Islet of Langerhans (tissue), 1 donor: ENCODE measurements around the gene KCNG1.

Experiments
- FAIRE-seq: peaks from one replicate; lab custom pipeline; 2011; peaks lifted over from hg19 to GRCh38; lab: Jason Lieb, UNC

The KCNG1 gene

DNA sequence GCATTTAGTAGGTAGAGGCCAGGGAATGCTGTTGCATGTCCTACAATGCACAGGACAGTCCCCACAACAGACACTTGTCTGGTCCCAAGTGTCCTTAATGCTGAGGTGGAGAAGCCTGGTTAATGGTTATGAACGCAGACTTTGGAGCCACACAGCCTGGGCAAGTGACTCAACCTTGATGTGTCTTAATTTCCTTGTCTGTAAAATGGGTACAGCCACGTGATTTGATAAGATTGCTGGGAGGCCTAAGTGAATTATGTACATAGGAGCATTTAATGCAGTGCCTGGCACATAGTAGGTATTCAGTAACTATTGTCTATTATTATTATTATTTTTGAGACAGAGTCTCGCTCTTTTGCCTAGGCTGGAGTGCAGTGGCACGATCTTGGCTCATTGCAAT lies 11.4 kb downstream of the KCNG1 start:
- no peak for FAIRE-seq

DNA sequence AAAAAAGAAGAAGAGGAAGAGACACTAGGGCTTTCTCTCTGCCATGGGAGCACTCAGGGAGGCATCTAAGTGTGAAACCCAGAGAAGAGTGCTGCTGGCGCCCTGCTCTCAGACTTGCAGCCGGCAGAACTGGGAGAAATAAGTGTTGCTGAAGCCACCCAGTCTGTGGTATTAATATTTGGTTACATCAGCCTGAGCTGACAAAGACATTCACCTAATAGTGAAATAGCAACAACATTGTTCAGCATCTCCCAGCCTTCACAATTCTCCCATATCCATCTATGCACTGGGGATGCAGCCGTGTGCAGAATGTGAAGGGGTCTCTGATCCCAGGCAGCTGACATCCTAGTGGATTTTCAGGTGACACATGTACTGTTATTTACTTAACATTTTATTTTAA lies 12.0 kb downstream of the KCNG1 start:
- FAIRE-seq, result no peak

DNA sequence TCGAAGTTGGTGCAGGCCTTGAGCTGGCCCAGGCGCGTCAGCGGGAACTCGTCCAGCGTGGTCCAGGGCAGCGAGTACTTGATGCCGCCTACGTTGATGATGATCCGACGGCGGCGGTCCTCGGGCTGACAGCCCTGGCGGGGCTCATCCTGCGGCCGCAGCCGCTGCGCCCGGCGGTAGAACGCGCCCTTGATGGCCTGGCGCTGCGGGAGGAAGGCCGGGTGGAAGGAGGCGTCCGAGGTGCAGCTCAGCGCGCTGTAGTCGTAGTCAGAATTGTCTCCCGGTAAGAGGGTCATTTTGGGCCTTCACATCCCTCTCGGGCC lies 12.9 kb downstream of the KCNG1 start:
- no peak for FAIRE-seq

DNA sequence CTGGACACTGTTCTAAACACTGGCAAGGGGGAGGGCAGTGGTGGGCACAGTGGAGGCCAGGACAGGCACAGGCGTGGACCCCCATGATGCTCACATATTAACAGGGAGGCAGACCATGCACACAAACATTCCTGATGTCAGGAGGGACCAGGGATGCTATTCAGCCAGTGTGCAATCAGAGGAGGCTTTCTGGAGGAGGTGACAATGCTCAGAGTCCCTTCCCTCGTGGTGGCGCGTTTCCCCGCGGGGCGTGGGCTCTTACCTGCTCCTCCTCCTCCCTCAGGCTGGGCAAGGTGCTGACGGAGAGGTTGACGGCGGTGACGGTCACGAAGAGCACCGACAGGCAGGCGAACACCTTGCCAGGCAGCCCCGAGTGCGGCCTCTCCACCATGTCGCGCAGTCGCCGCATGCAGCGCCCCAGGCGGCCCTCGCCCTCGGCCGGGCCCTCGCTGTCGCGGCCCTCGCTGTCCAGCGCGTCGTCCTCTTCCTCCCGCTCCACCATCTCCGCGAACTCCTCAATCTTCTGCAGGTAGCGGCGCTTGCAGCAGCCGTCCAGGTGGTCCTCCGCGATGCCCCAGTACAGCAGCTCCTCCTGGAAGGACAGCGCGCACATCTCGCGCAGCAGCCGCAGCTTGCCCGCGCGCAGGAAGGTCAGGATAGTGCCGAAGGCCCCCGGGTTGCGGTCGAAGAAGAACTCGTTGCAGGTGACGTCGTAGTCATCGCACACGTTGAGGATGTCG lies 13.4 kb downstream of the KCNG1 start:
- FAIRE-seq, result no peak

DNA sequence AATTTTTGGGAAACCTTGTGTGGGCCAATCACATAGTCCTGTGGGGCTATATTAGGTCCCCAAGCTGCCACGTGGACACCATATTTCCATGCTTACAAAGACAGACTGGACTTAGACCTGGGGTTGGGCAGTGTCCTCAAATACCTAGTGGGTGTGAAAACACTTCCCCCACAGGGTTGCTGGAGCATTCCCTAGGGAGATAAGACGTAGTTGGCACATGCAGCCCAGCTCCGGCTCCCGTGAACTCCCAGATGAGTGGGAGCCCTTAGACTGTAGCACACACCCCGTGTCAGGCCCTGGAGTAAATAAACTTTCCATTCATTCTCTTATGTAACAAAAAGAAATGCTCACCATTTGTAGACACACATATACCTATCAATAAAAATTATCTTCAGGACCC lies 14.2 kb downstream of the KCNG1 start:
- FAIRE-seq, result no peak

DNA sequence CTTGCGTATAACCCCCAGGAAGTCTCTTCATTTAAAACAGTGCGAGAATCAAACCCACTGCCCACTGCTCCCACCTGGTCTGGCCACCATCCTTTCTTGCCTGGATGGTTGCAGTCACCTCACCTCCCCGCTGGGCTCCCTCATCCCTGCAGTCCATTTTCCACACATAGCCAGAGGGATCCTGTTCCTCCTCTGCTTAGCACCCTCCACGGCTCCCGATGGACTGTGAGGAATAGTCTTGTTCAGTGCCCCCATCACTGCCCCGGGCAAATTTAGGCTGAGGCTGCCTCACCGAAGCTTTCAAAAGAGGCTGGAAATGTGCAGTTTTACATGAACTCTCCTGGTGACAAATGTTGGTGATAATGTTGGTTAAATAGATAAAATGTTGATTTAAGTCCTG lies 17.7 kb downstream of the KCNG1 start:
- no peak for FAIRE-seq

DNA sequence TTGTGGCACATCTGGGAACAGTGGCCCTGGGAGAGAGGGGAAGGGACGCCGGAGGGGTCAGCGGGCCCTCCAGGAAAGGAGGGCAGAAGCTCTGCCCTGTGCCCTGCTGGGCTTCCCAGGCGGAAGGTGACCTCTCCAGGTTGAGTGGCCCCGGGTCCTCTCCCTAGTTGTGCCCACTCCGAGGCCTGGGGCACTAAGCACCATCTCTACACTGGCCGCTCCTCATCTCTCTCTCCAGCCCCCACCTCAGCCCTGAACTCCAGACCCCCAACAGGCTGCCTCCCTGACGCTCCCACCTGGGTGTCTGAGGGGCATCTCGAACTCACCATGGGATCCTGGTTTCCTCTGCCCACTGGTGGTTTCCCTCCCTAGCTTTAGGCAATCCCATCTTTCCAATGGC lies 18.1 kb downstream of the KCNG1 start:
- no peak for FAIRE-seq

DNA sequence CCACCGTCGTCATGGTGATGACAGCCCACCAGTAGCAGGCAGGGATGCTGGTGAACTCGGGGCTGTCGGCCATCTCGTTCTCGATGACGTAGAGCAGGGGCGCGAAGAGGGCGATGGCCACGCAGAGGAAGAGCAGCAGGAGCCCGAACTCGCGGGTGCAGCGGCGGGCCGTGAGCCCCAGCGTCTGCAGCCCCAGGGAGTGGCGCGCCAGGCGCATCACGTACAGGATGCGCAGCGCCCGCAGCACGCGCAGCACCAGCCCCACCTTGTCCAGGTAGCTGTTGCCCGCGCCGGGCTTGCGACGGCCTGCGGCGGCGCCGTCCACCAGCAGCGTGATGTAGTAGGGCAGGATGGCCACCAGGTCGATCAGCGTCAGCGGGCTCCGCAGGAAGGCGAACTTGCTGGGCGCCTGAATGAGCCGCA lies 18.6 kb downstream of the KCNG1 start:
- FAIRE-seq, result no peak

DNA sequence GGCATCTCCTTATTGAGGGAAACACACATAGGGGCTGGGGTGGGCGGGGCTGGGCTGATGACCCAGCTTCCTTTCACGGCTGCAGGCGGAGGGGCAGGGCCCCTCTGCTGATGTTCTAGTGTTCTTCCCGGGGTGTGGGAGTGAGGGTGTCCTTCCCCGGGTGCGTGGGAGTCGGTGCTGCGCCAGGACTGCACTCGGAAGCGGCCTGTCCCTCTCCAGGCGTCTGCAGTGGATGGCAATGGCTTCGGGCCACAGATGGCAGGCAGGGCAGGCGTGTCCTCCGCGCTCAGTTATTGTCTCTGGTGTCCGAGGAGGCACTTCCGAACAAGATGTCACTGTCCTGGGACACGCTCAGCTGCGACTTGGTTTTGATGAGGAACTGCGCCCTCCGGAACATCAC lies 19.2 kb downstream of the KCNG1 start:
- FAIRE-seq, result no peak

DNA sequence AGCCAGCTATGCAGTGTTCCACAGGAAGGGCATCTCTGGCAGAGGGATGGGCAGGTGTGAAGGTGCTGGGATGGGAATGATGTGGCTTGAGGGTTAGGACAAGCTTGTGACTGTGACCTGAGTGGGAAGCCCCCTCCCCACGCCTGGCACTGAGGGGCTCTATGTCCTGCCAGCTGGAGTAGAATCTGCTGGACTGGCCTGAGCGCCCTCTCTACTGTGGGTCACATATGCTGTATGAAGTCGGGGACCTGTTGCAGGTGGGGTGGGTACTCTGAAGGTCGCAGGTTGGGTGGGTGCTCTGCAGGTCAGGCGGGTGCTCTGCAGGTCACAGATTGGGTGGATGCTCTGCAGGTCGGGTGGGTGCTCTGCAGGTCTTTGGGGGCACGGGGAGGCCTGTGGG lies 20.3 kb downstream of the KCNG1 start:
- no peak for FAIRE-seq

DNA sequence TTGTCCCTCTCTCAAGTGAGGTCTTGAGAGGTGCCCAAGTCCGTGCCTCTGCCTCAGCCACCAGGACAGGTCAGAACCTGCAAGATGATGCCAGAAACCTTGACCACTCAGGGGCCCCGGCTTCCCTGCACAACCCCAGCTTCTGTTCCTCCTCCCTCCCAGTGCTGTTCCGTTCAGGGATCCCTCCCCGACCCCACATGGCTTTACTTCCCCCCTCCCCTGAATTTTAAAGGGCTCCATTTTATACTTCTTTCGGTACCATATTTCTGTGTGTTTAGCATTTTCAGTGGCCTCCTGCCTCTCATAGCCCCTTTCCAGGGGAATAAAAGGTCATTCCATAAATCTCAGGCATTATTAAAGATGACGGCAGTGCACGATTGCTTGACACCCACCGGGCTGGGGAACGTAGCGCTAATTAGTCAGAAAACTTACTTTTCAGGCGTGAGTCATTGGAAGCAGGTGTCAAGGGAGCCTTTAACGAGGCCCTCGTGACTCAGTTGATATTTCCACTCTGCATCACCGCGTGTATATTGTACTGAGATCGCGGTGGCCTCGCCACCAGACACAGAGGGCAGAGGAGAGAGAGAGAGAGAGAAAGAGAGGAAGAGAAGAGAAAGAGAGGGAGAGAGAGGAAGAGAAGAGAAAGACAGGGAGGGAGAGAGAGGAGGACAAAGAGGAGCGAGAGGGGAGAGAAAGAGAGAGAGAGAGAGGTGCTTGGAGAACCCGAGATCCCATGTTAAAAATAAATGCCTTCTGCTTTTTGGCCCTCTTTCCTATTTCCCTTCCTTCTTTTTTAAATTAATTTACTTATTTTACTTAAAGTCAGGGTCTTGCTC lies 21.3 kb downstream of the KCNG1 start:
- no peak for FAIRE-seq

DNA sequence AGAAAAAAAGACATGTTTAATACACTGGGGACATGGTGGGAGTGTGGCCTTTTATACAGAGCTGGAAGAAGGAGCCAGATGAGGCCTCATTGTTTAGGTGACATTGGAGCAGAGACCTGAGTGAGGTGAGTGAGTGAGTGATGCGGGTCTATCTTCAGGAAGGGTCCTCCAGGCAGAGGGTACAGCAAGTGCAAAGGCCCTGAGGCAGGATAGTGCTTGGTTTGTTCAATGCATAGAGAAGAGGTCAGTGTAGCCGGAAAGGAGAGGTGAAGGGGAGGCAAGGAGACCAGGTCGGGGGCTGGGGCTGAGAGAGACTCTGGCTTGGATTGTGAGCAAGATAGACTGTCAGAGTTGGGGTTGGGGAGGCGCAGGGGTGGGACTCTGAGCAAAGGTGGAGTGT lies 23.6 kb downstream of the KCNG1 start:
- FAIRE-seq, result no peak

DNA sequence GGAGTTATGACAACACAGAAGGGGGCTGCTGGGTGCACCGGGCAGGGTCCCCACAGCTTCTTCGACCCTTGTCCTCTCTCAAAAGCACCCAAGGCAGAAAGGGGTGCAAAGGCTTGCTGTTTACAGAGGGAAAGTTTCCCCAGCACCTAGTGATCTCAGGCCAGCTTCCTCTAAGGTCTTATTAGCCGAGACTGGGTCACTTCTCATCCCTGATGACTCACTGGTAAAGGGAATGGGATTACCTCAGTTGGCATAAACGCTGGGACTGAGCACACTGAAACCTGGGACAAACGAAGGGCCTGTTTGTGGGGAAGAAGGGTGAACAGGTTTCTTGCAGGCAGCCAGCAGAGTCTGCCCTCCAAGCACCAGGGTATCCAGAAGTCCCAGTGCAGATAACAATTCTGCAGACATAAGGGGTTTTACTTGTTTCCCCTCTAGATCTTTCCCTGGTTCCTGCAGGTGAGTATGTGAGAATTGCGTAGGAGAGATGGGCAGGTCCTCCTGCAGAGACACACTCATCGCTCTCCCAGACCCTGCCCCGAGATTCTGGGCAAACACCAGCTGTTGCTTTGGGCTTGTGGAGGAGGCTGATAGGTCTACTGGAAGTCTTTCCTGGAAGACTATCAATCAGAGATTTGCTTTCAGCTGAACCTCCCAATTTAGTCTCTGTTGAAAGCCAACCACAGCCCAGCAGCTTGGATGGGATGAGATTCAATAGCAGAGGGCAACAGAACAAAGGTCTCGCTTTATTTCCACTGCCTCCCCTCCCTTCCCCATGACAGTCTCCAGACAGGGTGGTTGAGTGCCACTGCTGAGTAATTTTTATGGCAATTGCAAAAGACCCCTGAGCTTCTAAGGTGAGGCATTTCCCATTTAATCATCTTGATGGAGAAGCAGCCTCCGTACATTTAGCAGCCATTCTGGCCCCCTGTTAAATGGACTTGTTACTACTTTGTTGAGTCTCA lies 25.7 kb downstream of the KCNG1 start:
- FAIRE-seq, result no peak

DNA sequence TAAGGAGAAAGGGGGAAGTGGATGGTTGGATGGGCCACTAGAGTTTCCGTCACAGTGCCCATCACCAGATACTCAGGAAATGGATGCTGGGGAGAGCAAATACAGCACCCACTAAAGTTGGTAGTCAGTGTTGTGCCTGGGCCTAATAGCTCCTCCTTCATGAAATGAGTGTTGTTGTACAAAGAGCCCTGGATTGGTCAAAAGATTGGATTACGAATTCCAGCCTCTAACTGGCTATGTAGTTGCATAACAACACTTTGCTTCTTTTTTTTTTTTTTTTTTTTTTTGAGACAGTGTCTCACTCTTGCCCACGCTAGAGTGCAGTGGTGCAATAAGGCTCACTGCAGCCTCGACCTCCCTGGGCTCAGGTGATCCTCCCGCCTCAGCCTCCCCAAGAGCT lies 27.4 kb downstream of the KCNG1 start:
- no peak for FAIRE-seq

DNA sequence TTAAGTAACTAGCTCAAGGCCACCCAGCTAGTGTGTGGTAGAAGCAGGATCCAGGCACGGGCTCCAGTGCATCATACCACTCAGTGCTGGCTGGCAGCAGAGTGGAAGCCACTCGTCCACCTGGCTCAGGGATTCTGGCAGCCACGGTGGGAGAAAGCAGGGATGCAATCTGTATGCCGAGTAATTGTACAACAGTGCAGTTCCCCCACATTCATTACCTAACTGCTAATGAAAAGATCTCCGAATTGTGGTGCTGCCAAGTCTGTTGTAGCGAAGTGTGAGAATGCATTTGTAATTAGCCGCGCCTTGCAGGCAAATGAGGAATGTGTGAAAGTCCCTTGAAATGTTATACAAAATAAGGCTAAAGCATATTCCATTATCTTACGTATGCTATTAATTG lies 29.0 kb downstream of the KCNG1 start:
- no peak for FAIRE-seq

DNA sequence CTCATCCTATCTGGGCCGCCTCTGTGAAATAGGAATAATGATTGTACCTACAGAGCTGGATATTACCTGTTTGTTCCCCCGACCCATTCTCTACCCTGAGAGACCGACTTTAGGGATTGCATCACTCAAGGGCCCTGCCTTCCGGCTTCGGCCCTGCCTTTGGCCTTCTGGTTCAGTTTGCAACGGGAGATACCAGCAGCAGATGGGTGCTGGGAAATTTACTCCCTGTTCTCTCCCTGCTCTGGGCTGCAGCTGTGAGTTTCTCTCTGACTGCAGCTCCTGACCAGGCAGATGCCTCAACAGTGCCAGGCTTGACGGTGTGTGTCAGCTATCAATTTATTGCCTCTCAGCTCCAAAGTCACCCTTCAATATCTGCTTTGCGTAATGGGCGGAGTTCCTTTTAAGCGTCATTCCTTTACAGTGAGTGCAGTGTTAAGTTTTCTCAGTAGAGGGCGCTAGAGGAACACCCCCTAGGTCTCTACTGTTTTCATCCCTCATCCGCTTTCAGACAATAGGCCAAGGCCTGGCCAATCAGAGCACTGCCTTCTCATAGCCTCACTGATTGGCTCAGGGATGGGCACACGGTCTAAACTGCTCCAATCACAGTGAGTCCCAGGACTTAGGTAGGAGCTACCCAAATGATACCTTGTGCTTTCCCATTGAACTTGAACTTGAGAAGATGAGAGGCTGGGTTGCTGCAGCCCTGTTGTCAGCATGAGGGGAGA lies 30.0 kb downstream of the KCNG1 start:
- FAIRE-seq, result no peak

DNA sequence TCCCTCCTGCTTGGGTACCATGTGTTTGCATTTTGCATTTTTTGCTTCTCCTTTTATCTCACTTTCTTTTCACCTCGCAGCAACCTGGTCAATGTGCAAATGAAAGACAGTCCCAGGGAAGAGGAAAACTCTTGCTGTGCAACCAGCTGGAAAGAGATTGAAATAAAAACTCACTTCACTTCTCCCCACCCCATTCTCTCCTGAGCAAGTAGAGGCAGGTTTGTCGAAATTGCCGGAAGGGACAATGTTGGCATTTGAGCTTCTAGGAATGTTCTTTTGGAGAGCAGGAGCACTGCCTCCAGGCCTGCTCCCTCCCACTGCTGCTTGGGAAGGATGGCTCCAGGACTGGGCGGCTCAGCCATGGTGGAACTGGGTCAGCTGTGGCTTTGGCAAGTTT lies 30.6 kb downstream of the KCNG1 start:
- no peak for FAIRE-seq

DNA sequence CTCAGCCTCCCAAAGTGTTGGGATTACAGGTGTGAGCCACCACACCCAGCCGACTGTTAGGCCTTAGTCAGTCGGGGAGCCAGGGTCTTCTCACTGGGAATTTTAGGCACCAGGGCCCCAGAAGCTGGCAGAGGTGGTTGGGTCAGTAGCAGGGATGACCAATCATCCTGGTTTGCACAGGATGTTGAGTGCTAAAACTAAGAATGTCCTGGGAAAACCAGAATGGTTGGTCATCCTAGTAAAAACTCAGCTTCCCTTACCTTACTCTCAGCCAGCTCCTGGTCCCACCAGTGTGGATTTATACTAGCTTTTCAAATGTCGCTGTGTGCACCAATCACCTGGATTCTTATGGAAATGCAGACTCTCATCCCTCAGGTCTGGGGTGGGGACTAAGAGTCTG lies 31.8 kb downstream of the KCNG1 start:
- FAIRE-seq, result no peak

DNA sequence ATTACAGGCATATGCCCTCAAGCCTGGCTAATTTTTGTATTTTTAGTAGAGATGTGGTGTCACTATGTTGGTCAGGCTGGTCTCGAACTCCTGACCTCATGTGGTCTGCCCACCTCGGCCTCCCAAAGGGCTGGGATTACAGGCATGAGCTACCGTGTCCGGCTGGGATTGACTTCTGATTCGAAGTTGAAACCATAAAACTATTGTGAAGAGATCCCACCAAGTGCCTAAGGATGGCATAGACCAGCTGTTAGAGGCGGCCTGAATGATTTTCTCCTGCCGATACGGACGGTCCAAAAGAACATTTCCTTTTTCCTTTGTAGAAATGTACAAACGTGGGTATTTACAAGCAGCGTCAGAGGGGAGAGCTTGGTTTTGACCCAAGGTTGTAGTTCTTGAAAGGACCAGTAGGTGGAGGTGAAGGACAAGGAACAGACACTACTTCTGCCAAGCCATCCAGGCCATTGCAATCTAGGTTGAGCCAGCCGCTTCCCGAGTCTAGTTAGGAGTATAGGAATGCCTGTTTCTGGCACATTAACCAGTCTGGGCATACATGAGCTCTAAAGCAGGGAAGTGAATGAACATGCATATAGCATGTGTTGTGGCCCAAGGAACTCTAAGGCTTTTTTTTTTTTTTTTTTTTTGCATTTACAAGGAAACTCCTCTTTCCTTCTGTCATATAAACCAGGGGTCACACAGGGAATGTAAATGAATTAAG lies 35.3 kb downstream of the KCNG1 start:
- no peak for FAIRE-seq

DNA sequence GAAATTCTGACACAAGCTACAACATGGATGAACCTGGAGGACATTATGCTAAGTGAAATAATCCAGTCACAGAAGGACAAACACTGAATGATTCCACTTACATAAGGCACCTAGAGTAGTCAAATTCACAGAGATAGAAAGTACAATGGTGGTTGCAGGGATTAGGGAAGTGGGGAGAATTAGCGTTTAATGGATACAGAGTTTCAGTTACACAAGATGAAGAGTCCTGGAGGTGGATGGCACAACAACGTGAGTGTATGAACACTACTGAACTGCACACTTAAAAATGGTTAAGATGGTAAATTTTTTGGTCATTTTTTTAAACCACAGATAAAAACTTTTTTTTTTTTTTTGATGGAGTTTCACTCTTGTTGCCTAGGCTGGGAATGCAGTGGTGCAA lies 39.6 kb downstream of the KCNG1 start:
- FAIRE-seq, result no peak

DNA sequence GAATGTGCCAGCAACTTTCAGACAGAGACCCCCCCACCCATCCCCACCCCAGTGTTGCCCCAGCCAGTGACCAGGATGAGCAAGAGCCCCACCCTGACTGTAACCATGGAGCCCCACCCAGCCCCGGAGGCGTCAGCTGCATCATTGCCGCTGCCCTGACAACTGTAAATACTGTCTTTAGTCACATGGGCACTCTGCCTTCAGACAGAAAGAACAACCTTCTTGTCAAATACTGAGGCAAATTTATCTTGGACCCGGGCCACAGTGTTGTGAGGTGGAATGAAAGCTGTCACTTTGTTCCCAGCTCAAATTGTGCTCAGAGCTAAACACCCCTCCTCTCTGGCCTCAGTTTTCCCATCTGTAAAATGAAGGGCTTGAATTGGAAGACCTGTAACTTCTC lies 40.5 kb downstream of the KCNG1 start:
- FAIRE-seq, result no peak

DNA sequence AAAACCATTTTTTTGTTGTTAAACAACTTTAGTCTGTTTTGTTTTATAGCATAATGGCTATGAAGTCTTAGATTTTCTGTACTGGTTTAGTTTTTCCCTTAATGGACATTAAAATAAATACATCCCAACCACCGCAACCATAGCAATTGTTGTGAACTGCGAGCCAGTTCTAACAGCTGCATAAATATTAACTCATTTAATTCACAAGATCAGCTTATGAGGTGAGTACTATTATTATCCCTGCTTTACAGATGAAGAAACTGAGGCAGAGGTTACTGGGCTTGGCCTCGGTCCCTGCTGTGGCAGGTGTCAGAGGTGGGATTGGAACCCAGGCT lies 41.2 kb downstream of the KCNG1 start:
- no peak for FAIRE-seq
